HepG2 (cell line): ENCODE measurements around the gene AKR1E2. TPM values are rescaled to one million over a fixed set of nuclear protein-coding genes. Genes with fewer than 3 reads are reported as not detected.

Experiments used
- ATAC-seq: fragments of 200-7000 bp; cut with Tn5 transposase; 3 replicates; pipeline ENCODE4 v1.9.1; 2020; ENCODE audit warnings: mild to moderate bottlenecking, moderate library complexity
- BruUV-seq: library from RNA; stranded (reverse); fragments of 400-500 nt; replicated peaks from 2 replicates; lab custom pipeline; 2021; lab: Mats Ljungman, UMichigan
- CTCF ChIA-PET: fragments of 300-600 bp; formaldehyde crosslinking; extraction: SDS; loops from one replicate; lab custom pipeline; 2021; ENCODE audit warnings: low total read pairs, inconsistent platforms, low intra/inter-chr PET ratio; lab: Yijun Ruan, JAX
- POLR2A ChIA-PET: fragments of 350-600 bp; sonication (Branson Sonifier 250); formaldehyde crosslinking; loops from one replicate; lab custom pipeline; 2020; ENCODE audit warnings: antibody characterized with exemption, inconsistent platforms; lab: Yijun Ruan, JAX
- DNase-seq: peaks from one replicate; pipeline ENCODE4 v3.0.0-alpha.2; 2015; ENCODE audit warnings: low spot score
- FAIRE-seq: peaks from 3 replicates; lab custom pipeline; 2011; peaks lifted over from hg19 to GRCh38; lab: Jason Lieb, UNC
- H2AFZ ChIP-seq: one replicate; pipeline ENCODE4 v1.6.1; 2011; ENCODE audit warnings: low read length, inconsistent platforms
- H3K27ac ChIP-seq: fragments of 300-600 bp; 3 replicates; pipeline ENCODE4 v1.8.0; 2011; ENCODE audit warnings: mixed run types, mild to moderate bottlenecking, mixed read lengths, low read length, inconsistent platforms; ENCODE audit not compliant: insufficient read depth; ENCODE audit errors: extremely low read length
- H3K27me3 ChIP-seq, 2 experiments: fragments of 200-600 bp in 1 of 2; 2 replicates in 1 of 2; 3 replicates in 1 of 2; pipeline versions ENCODE4 v1.6.0 to v1.8.0; 2011; ENCODE audit warnings: low read length in 2 of 2, mild to moderate bottlenecking in 2 of 2, moderate library complexity in 2 of 2, inconsistent platforms in 1 of 2; ENCODE audit not compliant: insufficient read depth in 2 of 2, control insufficient read depth in 1 of 2
- H3K36me3 ChIP-seq, 2 experiments: fragments of 200-600 bp in 1 of 2; replicated peaks in 1 of 2; 2 replicates in 1 of 2; 3 replicates in 1 of 2; pipeline versions ENCODE4 v1.5.1 to v1.8.0; 2011; ENCODE audit warnings: low read length in 2 of 2, inconsistent platforms in 1 of 2; ENCODE audit not compliant: insufficient read depth in 2 of 2, control insufficient read depth in 1 of 2
- H3K4me1 ChIP-seq: 2 replicates; pipeline ENCODE4 v1.5.1; 2012; ENCODE audit warnings: low read length, inconsistent platforms; ENCODE audit not compliant: insufficient read depth
- H3K4me2 ChIP-seq: 2 replicates; pipeline ENCODE4 v1.6.0; 2011; ENCODE audit warnings: low read depth, low read length, inconsistent platforms
- H3K4me3 ChIP-seq, 3 experiments: fragments of 200-600 bp in 1 of 3; sonication (generic), shearing (Covaris generic) in 1 of 3; replicated peaks in 1 of 3; 2 replicates each; pipeline ENCODE4 v1.5.1; 2011 to 2016; ENCODE audit warnings: low read length in 3 of 3, inconsistent platforms in 2 of 3, low read depth in 2 of 3, mild to moderate bottlenecking in 2 of 3, control low read depth in 1 of 3, mixed read lengths in 1 of 3; ENCODE audit not compliant: insufficient read depth in 1 of 3
- H3K79me2 ChIP-seq: one replicate; pipeline ENCODE4 v1.6.1; 2011; ENCODE audit warnings: low read length, inconsistent platforms; ENCODE audit not compliant: insufficient read depth
- H3K9ac ChIP-seq: 2 replicates; pipeline ENCODE4 v1.6.0; 2011; ENCODE audit warnings: mild to moderate bottlenecking, low read depth, low read length, inconsistent platforms; ENCODE audit not compliant: insufficient read depth
- H3K9me3 ChIP-seq: 2 replicates; pipeline ENCODE4 v1.5.1; 2012; ENCODE audit warnings: mild to moderate bottlenecking, low read length
- H4K20me1 ChIP-seq: 2 replicates; pipeline ENCODE4 v1.6.0; 2011; ENCODE audit warnings: inconsistent platforms, mild to moderate bottlenecking, low read length, moderate library complexity; ENCODE audit not compliant: insufficient read depth
- E2F1 ChIP-seq: sonication (generic); formaldehyde crosslinking; IDR thresholded peaks from 2 replicates; pipeline ENCODE4 v1.5.0; 2020; ENCODE audit warnings: missing genetic modification reagents
- EP300 ChIP-seq, 3 experiments: sonication (generic) in 1 of 3; formaldehyde crosslinking in 1 of 3; IDR thresholded peaks; 2 replicates each; pipeline versions ENCODE4 v1.5.1 to v1.6.1; 2011 to 2020; ENCODE audit warnings: low read depth in 2 of 3, low read length in 2 of 3, borderline replicate concordance in 1 of 3, improper control_type of control experiment in 1 of 3, mild to moderate bottlenecking in 1 of 3, missing genetic modification reagents in 1 of 3, moderate library complexity in 1 of 3
- FOXJ3 ChIP-seq: sonication (generic); formaldehyde crosslinking; IDR thresholded peaks from 2 replicates; pipeline ENCODE4 v1.4.0; 2020; ENCODE audit warnings: missing genetic modification reagents, mild to moderate bottlenecking, borderline replicate concordance
- JARID2 ChIP-seq: sonication (generic); formaldehyde crosslinking; IDR thresholded peaks from 2 replicates; pipeline ENCODE4 v1.8.1; 2023; ENCODE audit warnings: missing genetic modification reagents, inconsistent platforms; ENCODE audit not compliant: insufficient replicate concordance
- MED8 ChIP-seq: sonication (generic); formaldehyde crosslinking; IDR thresholded peaks from 2 replicates; pipeline ENCODE4 v1.8.1; 2023; ENCODE audit warnings: mild to moderate bottlenecking, missing genetic modification reagents; ENCODE audit not compliant: insufficient replicate concordance
- ONECUT2 ChIP-seq: sonication (generic); formaldehyde crosslinking; IDR thresholded peaks from 2 replicates; pipeline ENCODE4 v1.4.0; 2020; ENCODE audit warnings: missing genetic modification reagents
- SRF ChIP-seq: IDR thresholded peaks from 2 replicates; pipeline ENCODE4 v1.6.1; 2011; ENCODE audit warnings: mild to moderate bottlenecking, low read depth, low read length, moderate library complexity
- TMF1 ChIP-seq: sonication (generic); formaldehyde crosslinking; IDR thresholded peaks from 2 replicates; pipeline ENCODE4 v1.8.1; 2022; ENCODE audit warnings: low read depth, missing genetic modification reagents
- ZBTB37 ChIP-seq: sonication (generic); formaldehyde crosslinking; IDR thresholded peaks from 2 replicates; pipeline ENCODE4 v1.4.0; 2020; ENCODE audit warnings: mild to moderate bottlenecking, missing genetic modification reagents
- ZNF24 ChIP-seq: fragments of 450-650 bp; IDR thresholded peaks from 2 replicates; pipeline ENCODE4 v1.6.1; 2017; ENCODE audit warnings: antibody characterized with exemption, mild to moderate bottlenecking
- ZNF382 ChIP-seq: sonication (generic); formaldehyde crosslinking; IDR thresholded peaks from 2 replicates; pipeline ENCODE4 v1.5.0; 2020; ENCODE audit warnings: missing genetic modification reagents, mild to moderate bottlenecking, borderline replicate concordance
- ZNF576 ChIP-seq: sonication (generic); formaldehyde crosslinking; IDR thresholded peaks from 2 replicates; pipeline ENCODE4 v1.4.0; 2020; ENCODE audit warnings: mild to moderate bottlenecking, missing genetic modification reagents
- ZNF674 ChIP-seq: sonication (generic); formaldehyde crosslinking; IDR thresholded peaks from 2 replicates; pipeline ENCODE4 v1.5.0; 2020; ENCODE audit warnings: low read depth, mild to moderate bottlenecking, missing genetic modification reagents
- ZNF790 ChIP-seq: sonication (generic); formaldehyde crosslinking; IDR thresholded peaks from 2 replicates; pipeline ENCODE4 v1.8.0; 2022; ENCODE audit warnings: missing genetic modification reagents, mild to moderate bottlenecking, borderline replicate concordance
- WGBS: methylation state at CpG from one replicate; pipeline ENCODE4 v1.1.6; 2017; ENCODE audit warnings: low lambda C conversion rate; 5-methylcytosine and 5-hydroxymethylcytosine counted together
- in situ Hi-C: cut with HindIII; loops from 2 replicates; pipeline ENCODE4 v1.10.0; 2017; ENCODE audit warnings: low pct_unique_long_range_greater_than_20kb; ENCODE audit not compliant: extremely low pct_ligation_motif_present
- intact Hi-C: fragments of 100-400 bp; cut with micrococcal nuclease; formaldehyde crosslinking; loops from one replicate; pipeline ENCODE4 v1.10.0; 2022; ENCODE audit not compliant: unreplicated experiment
- polyA plus RNA-seq, 8 experiments: library from polyadenylated mRNA; depleted of rRNA in 3 of 8; stranded (reverse) in 7 of 8; unstranded in 1 of 8; fragments of >200 nt; fragmentation: Illumina TruSeq in 4 of 8; extraction: Trizol in 4 of 8; gene quantifications; 2 replicates each; pipeline versions ENCODE4 v1.2.1 to v1.2.3, GENCODE V29; 2011 to 2016; ENCODE audit warnings: low read depth in 4 of 8, missing spikeins in 1 of 8, mixed read lengths in 1 of 8; ENCODE audit not compliant: insufficient read depth in 1 of 8
- total RNA-seq, 5 experiments: library from RNA; depleted of rRNA; stranded (reverse); fragments of >200 nt; fragmentation: Illumina TruSeq; extraction: Trizol; gene quantifications; 2 replicates each; pipeline ENCODE4 v1.2.3, GENCODE V29; 2016; ENCODE audit warnings: low read depth in 1 of 5

AKR1E2 gene
- total and polyA plus RNA-seq, 2 of the 13 experiments (the other 11 are each of a cell fraction or from before 2014, with no cell fraction given): not detected

GRCh38 chr10:4867520-4868356, 41.7 kb downstream of the AKR1E2 start:
- peaks cover 12% of the 10 kb centered on the region; the same call in 1 of the 2 replicates for H3K4me1 ChIP-seq
- no peak for DNase-seq
- H3K4me3 ChIP-seq: no peak overlapping the region
- peak overlapping the region; percentile 70 for H2AFZ ChIP-seq
- no peaks in the 10 kb centered on the region for H3K9me3 ChIP-seq
- in situ Hi-C loops: no loop called here
- no TSS peak for BruUV-seq
- ChIA-PET POLR2A (no interaction called here), CTCF (no interaction called here)
- ATAC-seq: no peak
- no peak overlapping the region for H3K27ac ChIP-seq
- no peaks in the 10 kb centered on the region for H3K79me2 ChIP-seq
- peak overlapping the region; percentile 38 for H3K4me2 ChIP-seq
- H3K9ac ChIP-seq: no peak overlapping the region
- no peaks in the 10 kb centered on the region for H3K27me3 ChIP-seq
- 37% methylated on average over 9 of the region's 9 CpGs for WGBS
- FAIRE-seq: no peak
- H4K20me1 ChIP-seq: no peaks in the 10 kb centered on the region
- intact Hi-C loops: no loop called here
- TF ChIP-seq FOXJ3 (CRISPR knock-in tag) (no peak), EP300 (IDR thresholded peaks at IDR 0.05; ENCODE audit: low read depth in 2 of 2, low read length in 2 of 2) (0 out of 4 replicates have a peak, but pooled peaks of 1 of the 2 experiments have one; percentile 7), EP300 (CRISPR knock-in tag; IDR thresholded peaks at IDR 0.05; ENCODE audit: borderline replicate concordance) (no peak)
- H3K36me3 ChIP-seq: no peaks in the 10 kb centered on the region

GRCh38 chr10:4868357-4868657, 42.3 kb downstream of the AKR1E2 start:
- FAIRE-seq (no peak), ATAC-seq (no peak), DNase-seq (no peak)
- intact Hi-C loops (no loop called here), in situ Hi-C loops (no loop called here)
- Histone ChIP-seq H3K9ac (no peak overlapping the region), H2AFZ (peak overlapping the region; percentile 70), H3K79me2 (no peaks in the 10 kb centered on the region), H3K27me3 (no peaks in the 10 kb centered on the region), H3K36me3 (no peaks in the 10 kb centered on the region), H3K4me1 (peaks cover 12% of the 10 kb centered on the region; the same call in 1 of the 2 replicates), H3K27ac (no peak overlapping the region), H3K4me2 (0 out of 2 replicates have a peak overlapping the region, but pooled peaks have one; percentile 38), H3K4me3 (no peak overlapping the region), H3K9me3 (no peaks in the 10 kb centered on the region), H4K20me1 (no peaks in the 10 kb centered on the region)
- CTCF ChIA-PET: no interaction called here
- WGBS: 19% methylated on average over 3 of the region's 3 CpGs
- POLR2A ChIA-PET: interaction anchor here (0.9 kb wide), 1 partner anchor 95 kb away, joined by 3 read pairs; the partner anchor contains the start of gene AKR1C1
- BruUV-seq: no TSS peak
- TF ChIP-seq ZNF24: no peak
- no peak for TF ChIP-seq MED8 (CRISPR knock-in tag)
- TF ChIP-seq ONECUT2 (CRISPR knock-in tag): no peak
- no peak for TF ChIP-seq SRF
- TF ChIP-seq ZNF576: no peak
- no peak for TF ChIP-seq ZNF790 (CRISPR knock-in tag)
- no peak for TF ChIP-seq ZNF674
- no peak for TF ChIP-seq ZBTB37 (CRISPR knock-in tag)
- no peak for TF ChIP-seq JARID2 (CRISPR knock-in tag)
- TF ChIP-seq TMF1 (CRISPR knock-in tag): no peak
- no peak for TF ChIP-seq E2F1
- TF ChIP-seq ZNF382 (CRISPR knock-in tag): no peak
